SK-N-DZ (cell line): ENCODE data around the gene SLC3A2.

Experiments used
- DNase-seq: peaks from one replicate; pipeline ENCODE4 v3.0.0-alpha.2; 2015; ENCODE audit warnings: low spot score

Gene SLC3A2

GRCh38 chr11:62880231-62880802 is 379 bp upstream of the SLC3A2 start:
- no peak for DNase-seq

GRCh38 chr11:62881579-62882430 is 1.1 kb downstream of the SLC3A2 start:
- peak; percentile 81 for DNase-seq

- DNase-seq = no peak
Observed at GRCh38 chr11:62882431-62882749, 1.7 kb downstream of the SLC3A2 start.

GRCh38 chr11:62882788-62883501 is 2.2 kb downstream of the SLC3A2 start:
- no peak for DNase-seq

- no peak for DNase-seq
Observed at GRCh38 chr11:62883673-62884072, 3.0 kb downstream of the SLC3A2 start.

GRCh38 chr11:62885137-62885750 is 4.5 kb downstream of the SLC3A2 start:
- DNase-seq = no peak

- DNase-seq = no peak
Observed at GRCh38 chr11:62888406-62888805, 7.7 kb downstream of the SLC3A2 start.

- no peak for DNase-seq
Observed at GRCh38 chr11:62889126-62889483, 8.4 kb downstream of the SLC3A2 start.

- peak; percentile 57 for DNase-seq
Observed at GRCh38 chr11:62889484-62890437, 9.1 kb downstream of the SLC3A2 start.

GRCh38 chr11:62892077-62892922 is 11.6 kb downstream of the SLC3A2 start:
- no peak for DNase-seq

- peak; percentile 96 for DNase-seq
Observed at GRCh38 chr11:62895501-62895900, 14.8 kb downstream of the SLC3A2 start.

- DNase-seq = no peak
Observed at GRCh38 chr11:62896049-62896448, 15.4 kb downstream of the SLC3A2 start.

GRCh38 chr11:62897311-62897710 is 16.6 kb downstream of the SLC3A2 start:
- DNase-seq = no peak

GRCh38 chr11:62898027-62898426 is 17.3 kb downstream of the SLC3A2 start:
- DNase-seq = no peak

- no peak for DNase-seq
Observed at GRCh38 chr11:62902932-62903331, 22.2 kb downstream of the SLC3A2 start.

GRCh38 chr11:62905296-62905695 is 24.6 kb downstream of the SLC3A2 start:
- DNase-seq = no peak

- DNase-seq = peak; percentile 87
Observed at GRCh38 chr11:62905927-62906531, 25.3 kb downstream of the SLC3A2 start.

- DNase-seq = no peak
Observed at GRCh38 chr11:62908468-62909072, 27.9 kb downstream of the SLC3A2 start.
